ENCODE measurements around the gene C14orf93.

The C14orf93 gene

DNA sequence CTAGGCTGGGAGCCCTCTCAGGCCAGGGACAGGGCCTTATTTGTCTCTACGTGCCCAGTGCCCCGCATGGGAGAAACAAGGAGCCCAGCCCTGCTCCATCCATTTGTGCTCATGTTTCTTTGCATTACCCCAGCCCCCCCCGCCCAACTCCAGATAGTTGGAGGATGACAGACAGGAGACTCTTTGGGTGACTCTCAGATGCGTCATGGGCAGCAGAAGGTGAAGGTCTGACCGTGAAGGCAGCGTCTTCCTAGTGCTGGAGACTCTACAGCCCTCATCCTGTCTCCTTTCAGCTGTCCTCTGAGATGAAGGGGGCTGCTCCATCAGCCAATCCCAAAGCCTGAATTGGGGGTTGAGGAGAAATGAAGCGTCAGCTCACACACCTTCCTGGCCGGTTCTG is 31.8 kb upstream of the C14orf93 start:
- in situ Hi-C loops (cut with HindIII; ENCODE audit: low pct_unique_long_range_greater_than_20kb, low sequenced_read_pairs) = no loop called here
- TF ChIP-seq JUND (IDR thresholded peaks at IDR 0.05; ENCODE audit: low read depth) = no peak
- no peak for DNase-seq (ENCODE audit: low read depth in 1 of 2, low spot score in 1 of 2)

DNA sequence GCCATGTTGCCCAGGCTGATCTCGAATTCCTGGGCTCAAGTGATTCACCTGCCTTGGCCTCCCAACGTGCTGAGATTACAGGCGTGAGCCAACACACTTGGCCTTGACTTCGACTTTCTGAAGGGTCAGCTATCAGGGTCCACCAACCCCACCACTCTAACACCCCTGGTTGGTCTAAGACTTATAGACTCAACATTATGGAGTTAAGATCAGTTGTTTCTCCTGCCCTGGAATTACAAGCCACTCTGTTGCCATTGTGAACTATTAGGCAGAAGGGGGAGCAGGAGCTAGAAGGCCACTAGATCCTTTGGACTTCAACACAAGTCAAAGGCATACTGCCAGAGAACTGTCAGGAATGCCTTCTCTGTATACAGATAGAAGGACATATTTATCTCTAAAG is 30.2 kb upstream of the C14orf93 start:
- in situ Hi-C loops (cut with HindIII; ENCODE audit: low pct_unique_long_range_greater_than_20kb, low sequenced_read_pairs) = no loop called here
- DNase-seq (ENCODE audit: low read depth in 1 of 2, low spot score in 1 of 2) = no peak
- no peak for TF ChIP-seq JUND (IDR thresholded peaks at IDR 0.05; ENCODE audit: low read depth)

GRCh38 chr14:23035303-23036144 is 25.6 kb upstream of the C14orf93 start:
- TF ChIP-seq JUND (IDR thresholded peaks at IDR 0.05; ENCODE audit: low read depth) = no peak
- no peak for DNase-seq (ENCODE audit: low read depth in 1 of 2, low spot score in 1 of 2)
- in situ Hi-C loops (cut with HindIII; ENCODE audit: low pct_unique_long_range_greater_than_20kb, low sequenced_read_pairs) = no loop called here

- no peak for TF ChIP-seq JUND (IDR thresholded peaks at IDR 0.05; ENCODE audit: low read depth)
- in situ Hi-C loops (cut with HindIII; ENCODE audit: low pct_unique_long_range_greater_than_20kb, low sequenced_read_pairs) = no loop called here
- peak; percentile 87 to 95 for DNase-seq (ENCODE audit: low read depth in 1 of 2, low spot score in 1 of 2)
Observed at GRCh38 chr14:23034498-23035302, 24.8 kb upstream of the C14orf93 start, which contains the start of gene PSMB5. Gene PSMB5 (minus strand): TSS chr14:23034900. CDS start chr14:23034881, 19 bp downstream.

GRCh38 chr14:23033801-23034497 is 24.0 kb upstream of the C14orf93 start:
- in situ Hi-C loops (cut with HindIII; ENCODE audit: low pct_unique_long_range_greater_than_20kb, low sequenced_read_pairs) = no loop called here
- TF ChIP-seq JUND (IDR thresholded peaks at IDR 0.05; ENCODE audit: low read depth) = no peak
- no peak for DNase-seq (ENCODE audit: low read depth in 1 of 2, low spot score in 1 of 2)

DNA sequence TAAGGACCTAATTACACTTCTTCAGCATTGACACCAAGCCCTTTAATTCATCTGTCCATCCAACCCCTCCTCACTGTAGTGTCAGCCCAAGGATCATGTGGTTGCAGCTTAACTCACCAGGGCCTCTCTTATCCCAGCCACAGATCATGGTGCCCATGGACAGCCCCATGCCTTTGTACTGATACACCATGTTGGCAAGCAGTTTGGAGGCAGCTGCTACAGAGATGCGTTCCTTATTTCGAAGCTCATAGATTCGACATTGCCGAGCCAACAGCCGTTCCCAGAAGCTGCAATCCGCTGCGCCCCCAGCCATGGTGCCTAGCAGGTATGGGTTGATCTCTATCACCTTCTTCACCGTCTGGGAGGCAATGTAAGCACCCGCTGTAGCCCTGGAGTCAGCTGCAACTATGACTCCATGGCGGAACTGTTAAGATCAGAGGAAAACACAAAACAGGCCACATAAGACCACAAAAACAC is 23.3 kb upstream of the C14orf93 start:
- no peak for TF ChIP-seq JUND (IDR thresholded peaks at IDR 0.05; ENCODE audit: low read depth)
- in situ Hi-C loops (cut with HindIII; ENCODE audit: low pct_unique_long_range_greater_than_20kb, low sequenced_read_pairs) = no loop called here
- no peak for DNase-seq (ENCODE audit: low read depth in 1 of 2, low spot score in 1 of 2)

GRCh38 chr14:23030936-23031335 is 21.0 kb upstream of the C14orf93 start:
- DNase-seq (ENCODE audit: low read depth in 1 of 2, low spot score in 1 of 2) = no peak
- in situ Hi-C loops (cut with HindIII; ENCODE audit: low pct_unique_long_range_greater_than_20kb, low sequenced_read_pairs) = no loop called here

GRCh38 chr14:23028799-23029198 is 18.9 kb upstream of the C14orf93 start:
- DNase-seq (ENCODE audit: low read depth in 1 of 2, low spot score in 1 of 2) = no peak
- in situ Hi-C loops (cut with HindIII; ENCODE audit: low pct_unique_long_range_greater_than_20kb, low sequenced_read_pairs) = no loop called here
- TF ChIP-seq JUND (IDR thresholded peaks at IDR 0.05; ENCODE audit: low read depth) = no peak

More at GRCh38 chr14:23030936-23031335, 21.0 kb upstream of the C14orf93 start:
- TF ChIP-seq JUND (IDR thresholded peaks at IDR 0.05; ENCODE audit: low read depth) = no peak

DNA sequence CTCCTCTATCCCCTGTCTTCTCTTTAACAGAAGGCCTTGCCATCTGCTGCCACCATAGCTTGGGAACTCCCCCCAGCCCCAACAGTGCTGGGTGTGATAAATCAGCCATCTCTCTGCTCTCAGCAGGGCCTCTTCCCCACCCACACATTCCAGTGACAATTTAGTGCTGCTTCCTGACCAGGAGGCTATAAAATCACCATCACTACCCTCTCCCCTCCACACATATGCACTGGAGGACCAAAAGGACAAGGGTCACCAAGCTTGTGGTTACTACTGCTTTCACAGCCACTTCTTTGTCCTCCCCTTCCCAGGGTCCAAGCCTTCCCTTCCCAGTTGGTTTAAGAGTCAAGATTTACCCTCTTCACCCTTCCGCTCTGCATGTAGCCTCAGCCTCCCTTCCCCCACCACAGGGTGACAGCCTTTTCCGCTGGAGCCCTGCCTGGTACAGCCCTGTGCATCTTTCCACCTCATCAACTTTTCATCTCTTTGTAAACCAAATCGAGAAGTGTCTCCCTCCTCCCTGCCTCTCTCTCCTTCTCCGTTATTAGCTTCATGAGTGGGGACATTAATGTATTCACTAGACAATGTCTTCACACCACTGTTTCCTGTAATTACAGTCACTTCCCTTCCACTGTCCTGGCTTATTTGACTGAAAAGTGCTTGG is 15.3 kb upstream of the C14orf93 start:
- no peak for DNase-seq (ENCODE audit: low read depth in 1 of 2, low spot score in 1 of 2)
- no peak for TF ChIP-seq JUND (IDR thresholded peaks at IDR 0.05; ENCODE audit: low read depth)
- in situ Hi-C loops (cut with HindIII; ENCODE audit: low pct_unique_long_range_greater_than_20kb, low sequenced_read_pairs) = no loop called here

- in situ Hi-C loops (cut with HindIII; ENCODE audit: low pct_unique_long_range_greater_than_20kb, low sequenced_read_pairs) = no loop called here
- TF ChIP-seq JUND (IDR thresholded peaks at IDR 0.05; ENCODE audit: low read depth) = no peak
- DNase-seq (ENCODE audit: low read depth in 1 of 2, low spot score in 1 of 2) = no peak
Observed at GRCh38 chr14:23024612-23025075, 14.7 kb upstream of the C14orf93 start.

DNA sequence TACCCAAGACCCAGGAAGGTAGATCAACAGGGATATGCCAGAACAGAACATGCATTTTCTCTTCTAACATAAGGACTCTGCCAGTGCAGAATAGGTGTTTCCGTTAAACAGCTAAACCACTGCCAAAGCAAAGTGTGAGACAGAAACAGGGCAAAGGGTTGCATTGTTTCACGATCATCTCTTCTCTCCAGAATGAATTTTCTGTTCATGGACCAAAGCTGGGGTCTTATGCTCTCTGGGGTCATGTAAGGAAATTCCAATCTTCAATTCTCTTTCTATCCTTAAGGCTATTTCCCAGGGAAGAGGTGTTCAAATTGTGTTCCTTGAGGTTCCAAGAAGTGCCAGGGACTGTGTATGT is 13.8 kb upstream of the C14orf93 start:
- TF ChIP-seq JUND (IDR thresholded peaks at IDR 0.05; ENCODE audit: low read depth) = no peak
- no peak for DNase-seq (ENCODE audit: low read depth in 1 of 2, low spot score in 1 of 2)
- in situ Hi-C loops (cut with HindIII; ENCODE audit: low pct_unique_long_range_greater_than_20kb, low sequenced_read_pairs) = no loop called here
